ENCODE results near the gene GALK1. TPM values are rescaled to one million over a fixed set of nuclear protein-coding genes. Genes with fewer than 3 reads are reported as not detected.

Gene GALK1
- polyA plus RNA-seq, 2 of the 4 experiments (the other 2 are of a cell fraction): 20.7 to 54.3 TPM

DNA sequence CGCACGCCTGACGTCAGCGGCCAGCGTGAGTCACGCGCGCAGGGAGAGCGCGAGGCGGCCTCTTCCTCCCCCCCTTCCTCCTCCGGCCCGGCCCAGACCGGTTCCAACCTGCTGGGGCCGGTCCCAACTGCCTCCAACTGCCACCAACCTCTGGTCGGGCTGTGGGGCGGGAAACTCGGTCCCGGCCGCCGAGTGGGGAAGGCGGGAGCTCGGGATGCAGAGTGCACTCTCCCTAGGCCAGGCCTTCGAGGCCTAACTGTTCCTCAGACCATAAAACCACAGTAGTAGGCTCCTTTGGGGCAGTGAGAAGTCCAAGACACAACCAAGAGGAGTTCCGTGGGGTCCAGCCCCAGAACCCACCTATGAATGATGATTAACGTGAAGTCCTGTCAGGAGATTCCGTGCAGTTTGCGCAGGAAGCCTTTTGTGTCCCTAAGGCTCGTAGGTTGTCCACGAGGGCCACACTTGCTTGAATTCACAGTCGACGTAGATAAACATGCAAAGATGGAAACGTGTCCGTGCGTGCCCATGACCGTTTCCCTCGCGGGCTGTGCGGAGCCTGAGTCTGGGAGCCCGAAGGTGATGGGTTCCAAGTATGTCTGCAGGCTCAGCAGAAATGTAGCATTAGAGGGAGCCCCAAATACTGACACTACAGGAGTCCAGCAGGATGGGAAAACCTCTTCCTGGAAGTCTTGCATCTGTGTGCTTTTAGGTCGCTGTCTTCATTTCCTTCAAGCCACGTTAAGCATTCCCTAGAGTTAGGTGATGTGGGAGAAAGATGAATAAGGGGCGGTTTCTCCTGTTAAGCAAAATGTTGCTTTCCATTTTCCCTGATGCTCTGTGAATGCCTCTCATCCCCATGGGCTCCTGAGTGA, 20.3 kb upstream of the GALK1 start (continued):
- 0 out of 2 replicates have a peak, but pooled peaks have one; percentile 17 for TF ChIP-seq KDM5A (IDR thresholded peaks at IDR 0.05)
- peak; percentile 85 for TF ChIP-seq HOXB5 (CRISPR knock-in tag; IDR thresholded peaks at IDR 0.05)
- TF ChIP-seq RFX5 (IDR thresholded peaks at IDR 0.05): 0 out of 2 replicates have a peak, but pooled peaks have one; percentile 23
- TF ChIP-seq NR3C1 (IDR thresholded peaks at IDR 0.05): no peak
- TF ChIP-seq, protein P1, sequence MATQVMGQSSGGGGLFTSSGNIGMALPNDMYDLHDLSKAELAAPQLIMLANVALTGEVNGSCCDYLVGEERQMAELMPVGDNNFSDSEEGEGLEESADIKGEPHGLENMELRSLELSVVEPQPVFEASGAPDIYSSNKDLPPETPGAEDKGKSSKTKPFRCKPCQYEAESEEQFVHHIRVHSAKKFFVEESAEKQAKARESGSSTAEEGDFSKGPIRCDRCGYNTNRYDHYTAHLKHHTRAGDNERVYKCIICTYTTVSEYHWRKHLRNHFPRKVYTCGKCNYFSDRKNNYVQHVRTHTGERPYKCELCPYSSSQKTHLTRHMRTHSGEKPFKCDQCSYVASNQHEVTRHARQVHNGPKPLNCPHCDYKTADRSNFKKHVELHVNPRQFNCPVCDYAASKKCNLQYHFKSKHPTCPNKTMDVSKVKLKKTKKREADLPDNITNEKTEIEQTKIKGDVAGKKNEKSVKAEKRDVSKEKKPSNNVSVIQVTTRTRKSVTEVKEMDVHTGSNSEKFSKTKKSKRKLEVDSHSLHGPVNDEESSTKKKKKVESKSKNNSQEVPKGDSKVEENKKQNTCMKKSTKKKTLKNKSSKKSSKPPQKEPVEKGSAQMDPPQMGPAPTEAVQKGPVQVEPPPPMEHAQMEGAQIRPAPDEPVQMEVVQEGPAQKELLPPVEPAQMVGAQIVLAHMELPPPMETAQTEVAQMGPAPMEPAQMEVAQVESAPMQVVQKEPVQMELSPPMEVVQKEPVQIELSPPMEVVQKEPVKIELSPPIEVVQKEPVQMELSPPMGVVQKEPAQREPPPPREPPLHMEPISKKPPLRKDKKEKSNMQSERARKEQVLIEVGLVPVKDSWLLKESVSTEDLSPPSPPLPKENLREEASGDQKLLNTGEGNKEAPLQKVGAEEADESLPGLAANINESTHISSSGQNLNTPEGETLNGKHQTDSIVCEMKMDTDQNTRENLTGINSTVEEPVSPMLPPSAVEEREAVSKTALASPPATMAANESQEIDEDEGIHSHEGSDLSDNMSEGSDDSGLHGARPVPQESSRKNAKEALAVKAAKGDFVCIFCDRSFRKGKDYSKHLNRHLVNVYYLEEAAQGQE (IDR thresholded peaks at IDR 0.05): peak; percentile 84
- TF ChIP-seq KDM1A (IDR thresholded peaks at IDR 0.05; ENCODE audit: low read depth): no peak

DNA sequence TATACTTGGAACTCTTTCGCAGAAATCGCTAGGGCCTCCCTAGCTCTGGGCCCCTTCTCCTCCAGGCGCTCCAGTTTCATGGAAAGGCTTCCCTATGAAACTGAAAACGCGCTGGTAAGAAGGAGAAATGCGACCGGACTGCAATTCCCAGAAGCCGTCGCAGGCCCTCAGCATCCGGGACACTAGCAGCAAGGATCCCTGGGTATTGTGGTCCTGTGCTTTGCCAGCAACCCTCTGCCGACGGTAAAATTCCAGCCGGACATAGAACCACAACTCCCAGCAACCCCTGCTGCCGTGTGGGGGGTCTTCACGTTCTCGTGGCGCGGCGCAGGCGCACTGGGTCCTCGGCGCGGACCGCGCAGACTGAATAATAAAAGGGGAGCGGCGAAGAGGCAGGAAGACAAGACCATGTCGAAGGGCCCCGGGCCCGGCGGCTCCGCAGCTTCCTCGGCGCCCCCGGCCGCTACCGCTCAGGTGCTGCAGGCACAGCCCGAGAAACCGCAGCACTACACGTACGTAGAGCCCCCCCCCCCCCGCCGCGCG, 19.6 kb upstream of the GALK1 start, which contains the start of gene UNK:
Gene UNK (plus strand): TSS at position 334 of the 543 bp plus-strand sequence. CDS start 75 bp downstream, at position 409.
- Histone ChIP-seq H3K4me1 (peaks cover 39% of the 10 kb centered on the region), H3K27ac (peak within 1 kb of the TSS; percentile 96 to 97), H3K4me3 (peak within 1 kb of the TSS; percentile 60), H3K9me3 (no peaks in the 10 kb centered on the region), H3K4me2 (peak within 1 kb of the TSS; percentile 82)
- DNase-seq (ENCODE audit: low read depth in 1 of 2, low spot score in 1 of 2) (peak; percentile 100), FAIRE-seq (no peak), ATAC-seq (peak; percentile 86 to 89)
- ChIA-PET CTCF (interaction anchor here (0.6 to 5.8 kb wide), 20 partner anchors 8 to 175 kb away, joined by 3 to 72 read pairs (median 8); partner anchors contain the start of genes GALK1, TRIM47, TRIM65 and UNC13D), POLR2A (interaction anchor here (1.0 to 3.7 kb wide), 6 partner anchors 9 to 111 kb away, joined by 3 to 17 read pairs (median 4); partner anchors contain the start of gene WBP2)
- peak; percentile 44; the same call in 1 of the 2 replicates for TF ChIP-seq BHLHE40 (IDR thresholded peaks at IDR 0.05; ENCODE audit: low read depth, low read length)
- TF ChIP-seq ZNF302 (CRISPR knock-in tag; IDR thresholded peaks at IDR 0.05): no peak
- TF ChIP-seq, protein P2, sequence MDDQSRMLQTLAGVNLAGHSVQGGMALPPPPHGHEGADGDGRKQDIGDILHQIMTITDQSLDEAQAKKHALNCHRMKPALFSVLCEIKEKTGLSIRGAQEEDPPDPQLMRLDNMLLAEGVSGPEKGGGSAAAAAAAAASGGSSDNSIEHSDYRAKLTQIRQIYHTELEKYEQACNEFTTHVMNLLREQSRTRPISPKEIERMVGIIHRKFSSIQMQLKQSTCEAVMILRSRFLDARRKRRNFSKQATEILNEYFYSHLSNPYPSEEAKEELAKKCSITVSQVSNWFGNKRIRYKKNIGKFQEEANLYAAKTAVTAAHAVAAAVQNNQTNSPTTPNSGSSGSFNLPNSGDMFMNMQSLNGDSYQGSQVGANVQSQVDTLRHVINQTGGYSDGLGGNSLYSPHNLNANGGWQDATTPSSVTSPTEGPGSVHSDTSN (IDR thresholded peaks at IDR 0.05): 0 out of 2 replicates have a peak, but pooled peaks have one; percentile 14
- peak in 1 of 2 experiments; percentile 54; a peak in 3 of 5 replicates for TF ChIP-seq JUN (IDR thresholded peaks at IDR 0.05)
- TF ChIP-seq FOXS1 (CRISPR knock-in tag; IDR thresholded peaks at IDR 0.05): 0 out of 2 replicates have a peak, but pooled peaks have one; percentile 30
- TF ChIP-seq CHD2 (IDR thresholded peaks at IDR 0.05; ENCODE audit: low read length, partially characterized antibody): peak; percentile 43
- TF ChIP-seq, protein P1 (IDR thresholded peaks at IDR 0.05): no peak
- TF ChIP-seq HOXB5 (CRISPR knock-in tag; IDR thresholded peaks at IDR 0.05): peak; percentile 16; the same call in 1 of the 2 replicates
- peak; percentile 58; the same call in 1 of the 2 replicates for TF ChIP-seq TFCP2L1 (CRISPR knock-in tag; IDR thresholded peaks at IDR 0.05)
- WGBS (ENCODE audit: missing lambda C conversion rate): under 1% methylated on average over 40 of the region's 45 CpGs
